ENCODE results near the gene PLP2.

DNA sequence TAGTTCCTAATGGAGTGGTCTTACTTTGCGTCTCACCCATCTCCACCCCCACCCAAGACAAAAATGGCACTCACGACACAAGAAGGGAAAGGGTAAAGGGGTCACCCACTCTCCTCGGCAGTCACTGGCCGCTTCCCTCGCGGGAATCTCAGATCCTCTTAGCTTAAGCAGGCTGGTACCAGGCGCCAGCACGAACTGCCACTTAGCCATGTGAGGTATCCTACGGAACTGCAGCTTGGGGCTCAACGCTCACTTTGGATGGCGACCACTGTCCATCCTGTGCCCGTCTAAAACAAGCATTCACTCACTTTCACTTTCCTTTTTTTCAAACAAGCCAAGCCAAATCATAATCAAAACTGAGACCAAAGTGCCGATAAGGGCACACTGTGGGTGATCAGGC lies 23.8 kb upstream of the PLP2 start:
- TF ChIP-seq, protein P1, sequence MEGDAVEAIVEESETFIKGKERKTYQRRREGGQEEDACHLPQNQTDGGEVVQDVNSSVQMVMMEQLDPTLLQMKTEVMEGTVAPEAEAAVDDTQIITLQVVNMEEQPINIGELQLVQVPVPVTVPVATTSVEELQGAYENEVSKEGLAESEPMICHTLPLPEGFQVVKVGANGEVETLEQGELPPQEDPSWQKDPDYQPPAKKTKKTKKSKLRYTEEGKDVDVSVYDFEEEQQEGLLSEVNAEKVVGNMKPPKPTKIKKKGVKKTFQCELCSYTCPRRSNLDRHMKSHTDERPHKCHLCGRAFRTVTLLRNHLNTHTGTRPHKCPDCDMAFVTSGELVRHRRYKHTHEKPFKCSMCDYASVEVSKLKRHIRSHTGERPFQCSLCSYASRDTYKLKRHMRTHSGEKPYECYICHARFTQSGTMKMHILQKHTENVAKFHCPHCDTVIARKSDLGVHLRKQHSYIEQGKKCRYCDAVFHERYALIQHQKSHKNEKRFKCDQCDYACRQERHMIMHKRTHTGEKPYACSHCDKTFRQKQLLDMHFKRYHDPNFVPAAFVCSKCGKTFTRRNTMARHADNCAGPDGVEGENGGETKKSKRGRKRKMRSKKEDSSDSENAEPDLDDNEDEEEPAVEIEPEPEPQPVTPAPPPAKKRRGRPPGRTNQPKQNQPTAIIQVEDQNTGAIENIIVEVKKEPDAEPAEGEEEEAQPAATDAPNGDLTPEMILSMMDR (conservative IDR thresholded peaks at IDR 0.05; ENCODE audit: low read length), result no peak
- TF ChIP-seq EZH2phosphoT487 (IDR thresholded peaks at IDR 0.05; ENCODE audit: borderline replicate concordance, low read depth, low read length), result no peak

All from OCI-LY7 (cell line).